GM21717 (cell line): ENCODE data around the gene RNF207.

Source experiments
- ATAC-seq: cut with Tn5 transposase; IDR thresholded peaks from one replicate; pipeline ENCODE4 v1.9.1; 2021; ENCODE audit warnings: mild to moderate bottlenecking, moderate library complexity; ENCODE audit not compliant: unreplicated experiment

Gene RNF207

DNA sequence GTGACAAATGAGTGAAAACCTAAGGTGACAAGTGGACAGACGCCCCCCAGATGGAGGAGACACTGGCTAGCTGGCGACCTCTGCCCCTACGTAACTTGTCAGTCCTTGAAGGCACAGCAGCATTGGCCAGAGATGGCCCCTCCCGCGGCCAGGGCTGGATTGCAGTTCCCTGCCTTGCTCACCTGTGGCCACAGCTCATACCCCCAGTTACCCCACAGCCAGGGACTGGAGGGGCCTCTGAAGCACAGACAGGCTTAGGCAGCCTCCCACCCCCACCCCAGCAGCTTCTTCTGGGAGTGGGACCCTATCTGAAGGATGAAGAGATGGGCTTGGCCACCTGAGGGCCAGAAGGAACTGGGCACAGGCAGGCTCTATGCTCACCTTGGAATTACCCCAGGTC lies 41.7 kb downstream of the RNF207 start:
- no peak for ATAC-seq

DNA sequence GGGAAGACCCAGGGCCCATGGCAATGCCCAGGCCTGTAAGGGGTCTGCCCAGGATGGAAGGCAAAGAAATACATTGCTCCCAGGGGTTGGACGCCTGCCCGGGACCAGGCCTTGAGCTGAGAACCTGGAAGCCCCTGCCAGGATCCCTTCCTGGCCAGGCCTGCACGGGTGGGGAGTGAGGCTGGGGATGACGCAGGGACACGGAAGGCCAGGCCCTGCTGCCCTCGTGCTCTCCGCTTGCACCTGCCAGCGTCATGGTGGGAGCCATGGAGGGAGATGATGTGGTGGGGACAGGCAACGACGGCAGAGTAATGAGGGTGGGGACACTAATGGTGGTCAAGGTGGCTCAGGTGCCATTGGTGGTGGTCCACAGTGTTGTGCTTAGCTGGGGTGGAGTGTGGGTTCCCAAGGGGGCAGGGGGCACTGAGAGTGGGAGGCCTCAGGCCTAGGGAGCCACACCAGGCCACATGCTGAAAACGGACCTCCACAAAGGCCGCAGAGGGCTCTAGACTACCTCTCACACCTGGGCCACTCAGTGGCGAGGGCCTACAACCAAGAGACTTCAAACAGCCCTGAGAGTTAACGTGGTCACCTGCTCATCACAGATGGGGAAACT lies 42.4 kb downstream of the RNF207 start:
- no peak for ATAC-seq

DNA sequence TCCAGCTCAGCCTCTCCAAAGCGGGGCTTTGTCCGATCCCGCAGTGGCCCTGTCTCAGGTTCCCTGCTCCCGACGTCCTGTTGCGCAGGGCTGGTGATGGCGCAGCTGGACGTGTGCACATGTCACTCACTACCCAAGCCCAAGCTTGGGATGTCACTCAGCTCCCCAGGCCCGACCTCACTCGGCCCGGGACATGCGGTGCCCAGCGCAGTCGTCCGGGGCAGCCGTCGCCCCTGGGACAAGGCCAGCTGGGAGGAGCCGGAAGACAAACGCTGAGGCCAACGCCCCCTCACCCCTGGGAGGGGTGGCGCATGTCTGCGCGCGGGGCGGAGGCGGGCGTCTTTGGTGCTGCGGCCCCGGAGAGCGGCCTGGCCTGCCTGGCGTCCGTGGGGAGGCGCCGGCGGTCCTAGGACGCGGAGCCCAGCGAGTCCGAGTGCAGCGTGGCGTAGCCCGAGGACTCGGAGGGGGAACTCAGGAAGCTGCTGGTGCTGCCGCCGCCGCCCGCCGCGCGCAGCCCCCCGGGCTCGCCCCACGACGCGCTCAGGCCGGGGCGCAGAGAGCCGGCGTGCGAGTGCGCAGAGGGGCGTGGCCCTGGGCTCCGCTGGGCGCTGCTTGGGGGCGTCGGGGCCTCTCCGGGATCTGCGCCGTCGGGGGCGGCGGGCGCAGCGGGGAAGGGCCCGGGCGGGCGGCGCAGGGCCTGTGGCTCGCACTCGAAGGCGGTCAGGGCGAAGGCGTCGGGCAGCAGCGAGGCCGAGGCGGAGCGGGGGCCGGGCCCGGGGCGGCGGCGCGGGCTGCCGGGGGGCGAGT lies 43.2 kb downstream of the RNF207 start:
- no peak for ATAC-seq

DNA sequence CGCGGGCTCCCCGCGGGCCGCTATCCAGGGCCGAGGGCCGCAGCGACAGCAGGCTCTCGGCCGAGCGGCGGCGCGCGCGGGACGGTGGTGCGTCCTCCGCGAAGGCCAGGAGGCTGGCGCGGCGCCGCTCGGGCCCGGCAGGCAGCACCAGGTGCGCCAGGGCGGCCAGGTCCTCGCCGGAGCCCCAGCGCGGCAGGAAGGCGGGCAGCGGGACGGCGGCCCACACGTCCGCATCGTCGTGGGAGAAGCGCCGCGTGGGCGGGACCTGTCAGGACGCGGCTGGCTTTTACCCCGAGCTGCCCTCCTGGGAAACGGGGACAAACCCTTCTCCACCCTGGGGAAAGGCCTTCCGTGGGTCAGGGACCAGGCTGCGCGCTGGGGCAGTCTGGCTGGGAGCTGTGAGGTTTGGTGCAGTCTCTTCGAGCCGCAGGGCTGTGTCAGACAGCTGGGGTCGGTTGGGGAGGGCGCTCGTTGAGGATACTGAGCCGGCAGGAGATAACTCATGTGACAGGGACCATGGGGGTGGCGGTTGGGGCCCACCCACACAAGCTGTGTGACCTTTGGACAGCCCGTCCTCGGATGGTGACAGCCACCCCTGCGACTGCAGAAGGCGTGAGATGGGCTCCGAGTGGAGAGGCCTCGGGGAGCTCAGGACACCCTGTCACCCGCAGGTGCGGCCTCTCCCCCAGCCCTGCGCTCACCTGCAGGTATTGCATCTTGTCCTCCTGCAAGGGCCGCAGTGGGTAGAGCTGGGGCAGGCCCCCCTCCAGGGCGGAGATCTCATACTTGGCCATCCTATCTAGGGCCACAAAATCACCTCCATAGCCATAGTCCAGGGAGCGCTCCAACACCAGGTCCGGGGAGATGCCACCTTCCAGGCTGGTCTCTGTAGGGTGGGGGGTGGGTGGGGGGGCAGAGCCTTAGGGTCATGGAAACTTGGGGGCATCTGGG lies 44.1 kb downstream of the RNF207 start:
- ATAC-seq = no peak

DNA sequence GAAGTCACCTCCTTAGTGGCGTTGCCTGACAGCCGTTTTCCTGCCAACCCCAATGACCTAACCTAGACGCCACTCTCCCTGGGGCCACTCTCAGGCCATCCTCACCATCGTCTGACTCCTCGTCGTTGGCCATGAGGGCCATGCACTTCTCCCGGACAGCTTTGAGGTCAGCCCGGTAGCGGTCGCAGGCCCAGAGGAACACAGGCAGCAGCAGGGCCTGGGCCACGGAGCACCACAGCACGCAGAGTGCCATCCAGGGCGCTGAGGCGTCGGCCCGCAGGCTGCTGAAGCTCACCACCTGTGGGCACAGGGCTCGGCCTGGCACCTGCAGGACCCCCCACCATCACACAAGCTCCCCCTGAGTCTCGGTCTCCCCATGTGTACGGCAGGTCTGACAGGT lies 45.3 kb downstream of the RNF207 start:
- ATAC-seq = no peak

DNA sequence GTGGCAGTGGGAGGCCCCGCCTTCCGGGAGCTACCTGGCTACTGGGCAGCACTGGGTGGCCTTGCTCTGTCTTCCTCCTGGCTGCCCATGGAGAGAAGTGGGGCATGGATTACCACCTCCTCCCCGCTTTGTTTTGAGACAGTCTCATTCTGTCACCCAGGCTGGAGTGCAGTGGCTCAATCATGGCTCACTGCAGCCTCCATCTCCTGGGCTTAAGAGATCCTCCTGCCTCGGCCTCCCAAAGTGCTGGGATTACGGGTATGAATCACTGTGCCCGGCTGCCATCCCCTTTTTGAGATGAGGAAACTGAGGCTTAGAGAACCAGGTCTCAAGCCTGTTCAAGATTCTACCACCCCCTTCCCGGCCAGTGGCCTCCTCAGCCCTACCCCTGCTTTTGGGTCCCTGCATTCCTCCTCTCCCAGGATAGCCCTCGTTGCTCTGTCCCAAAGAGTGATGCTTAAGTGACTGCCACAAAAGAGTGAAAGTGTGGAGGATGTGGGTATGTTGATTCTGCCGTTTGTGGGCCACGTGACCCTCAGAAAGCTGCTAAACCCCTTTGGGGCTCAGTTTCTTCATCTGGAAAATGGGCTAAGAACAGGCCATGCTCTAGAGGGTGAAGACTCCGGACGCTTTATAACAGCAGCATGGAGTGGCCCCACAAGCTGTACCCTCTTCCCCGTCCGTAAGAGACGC lies 45.9 kb downstream of the RNF207 start:
- no peak for ATAC-seq

DNA sequence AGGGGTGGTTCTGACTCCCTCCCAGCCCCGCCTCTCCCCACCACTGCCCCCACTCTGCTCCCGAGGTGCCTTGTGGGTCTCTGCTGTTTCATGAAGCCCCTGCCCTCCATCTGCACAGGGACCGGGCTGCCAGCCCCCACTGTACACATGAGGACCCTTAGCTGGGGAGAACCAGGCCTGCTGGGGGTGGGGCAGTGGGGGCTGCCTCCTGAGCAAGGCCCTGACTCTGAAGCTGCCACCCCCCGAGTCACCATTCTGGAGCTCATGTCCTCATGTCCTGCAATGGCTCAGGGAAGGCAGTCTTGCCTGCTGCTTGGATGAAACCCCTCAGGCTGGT lies 46.4 kb downstream of the RNF207 start:
- ATAC-seq = no peak

DNA sequence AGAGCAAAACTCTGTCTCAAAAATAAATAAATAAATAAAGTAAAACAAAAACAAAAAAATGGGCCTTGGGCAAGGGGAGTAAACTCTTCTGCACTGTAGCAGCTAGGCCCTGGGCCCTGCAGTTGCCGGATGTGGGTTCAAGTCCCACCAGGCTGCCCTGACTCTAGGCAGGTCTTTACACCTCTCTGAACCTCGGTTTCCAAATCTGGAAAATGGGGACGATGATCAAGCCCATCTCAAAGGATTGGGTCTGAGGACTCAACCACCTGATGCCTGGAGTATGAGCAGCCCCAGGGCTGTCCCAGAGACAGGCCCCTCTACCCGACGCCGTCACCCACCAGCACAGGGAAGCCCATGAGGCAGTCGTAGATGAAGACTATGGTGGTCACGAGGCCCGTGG lies 47.5 kb downstream of the RNF207 start:
- no peak for ATAC-seq

DNA sequence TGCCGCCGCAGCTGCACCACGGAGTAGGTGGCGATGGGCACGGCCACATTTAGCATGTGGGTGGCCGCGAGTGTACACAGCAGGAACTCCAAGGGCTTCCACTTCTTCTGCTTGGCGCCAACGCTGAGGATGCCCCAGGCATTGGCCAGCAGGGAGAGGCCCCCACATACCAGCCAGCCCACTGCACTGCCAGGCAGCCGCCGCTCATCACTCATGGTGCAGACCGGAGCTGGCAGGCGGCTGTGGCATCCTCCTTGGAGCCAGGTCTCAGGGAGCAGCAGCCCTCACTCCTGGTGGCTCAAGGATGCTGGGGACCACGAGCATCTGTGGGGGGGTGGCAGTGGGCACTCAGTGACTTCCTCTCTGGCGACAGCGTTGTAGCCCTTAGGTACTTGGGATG lies 48.8 kb downstream of the RNF207 start:
- ATAC-seq = no peak

DNA sequence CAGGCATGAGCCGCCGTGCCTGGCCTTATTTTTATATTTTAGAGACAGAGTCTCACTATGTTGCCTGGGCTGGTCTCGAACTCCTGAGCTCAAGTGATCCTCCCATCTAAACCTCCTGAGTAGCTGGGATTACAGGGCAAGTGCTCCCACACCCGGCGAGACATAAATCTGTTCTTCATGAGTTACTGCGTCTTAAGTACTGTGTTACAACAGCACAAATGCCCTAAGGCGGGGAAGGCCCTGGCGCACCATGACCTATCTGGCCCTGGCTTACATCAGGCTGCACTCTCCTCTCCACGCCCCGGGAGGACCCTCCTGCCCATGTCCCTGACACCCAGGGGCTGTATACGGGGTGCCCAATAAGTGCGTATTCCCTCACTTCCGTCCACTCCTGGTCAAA lies 50.7 kb downstream of the RNF207 start:
- no peak for ATAC-seq

DNA sequence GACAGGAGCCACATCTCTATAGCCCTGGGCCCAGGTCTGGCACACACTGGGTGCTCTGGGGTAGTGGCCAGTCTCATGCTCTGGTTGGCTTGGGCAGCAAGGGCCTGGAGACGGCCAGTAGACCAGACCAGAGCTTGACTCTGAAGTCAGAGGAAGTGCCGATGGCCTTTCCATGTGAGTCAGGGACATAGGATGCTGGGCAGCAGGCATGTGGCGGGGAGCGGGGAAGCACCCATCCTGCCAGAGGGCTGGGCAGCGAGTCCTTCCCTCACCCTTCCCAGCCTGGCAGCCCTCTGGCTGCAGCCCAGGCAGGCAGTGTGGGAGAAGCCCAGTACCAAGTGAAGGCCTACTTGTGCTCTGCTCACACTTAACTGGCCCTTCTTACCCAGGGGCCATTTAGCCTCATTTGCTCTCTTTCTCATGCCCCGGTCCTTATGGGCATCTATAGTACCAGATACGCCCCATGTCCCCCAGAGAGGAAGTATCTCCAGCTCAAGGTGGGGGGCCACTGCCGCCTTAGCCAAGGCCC lies 51.7 kb downstream of the RNF207 start:
- no peak for ATAC-seq

DNA sequence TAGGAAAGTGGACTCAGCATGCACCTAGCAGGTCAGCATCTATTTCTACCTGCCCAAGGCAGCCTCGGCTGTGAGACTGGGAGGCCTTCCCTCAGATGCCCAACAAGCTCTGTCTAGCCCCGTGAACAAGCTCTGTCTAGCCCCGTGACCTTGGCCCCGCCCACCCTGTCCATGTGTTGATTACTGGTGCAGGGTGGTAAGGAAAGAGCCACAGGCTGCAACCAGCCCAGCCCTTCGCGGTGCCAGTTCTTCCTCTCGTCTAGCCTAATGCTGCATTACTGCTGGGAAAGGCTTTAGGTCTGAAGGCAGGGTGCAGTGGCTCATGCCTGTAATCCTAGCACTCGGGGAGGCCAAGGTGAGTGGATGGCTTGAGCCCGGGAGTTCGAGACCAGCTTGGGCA lies 52.8 kb downstream of the RNF207 start:
- no peak for ATAC-seq

DNA sequence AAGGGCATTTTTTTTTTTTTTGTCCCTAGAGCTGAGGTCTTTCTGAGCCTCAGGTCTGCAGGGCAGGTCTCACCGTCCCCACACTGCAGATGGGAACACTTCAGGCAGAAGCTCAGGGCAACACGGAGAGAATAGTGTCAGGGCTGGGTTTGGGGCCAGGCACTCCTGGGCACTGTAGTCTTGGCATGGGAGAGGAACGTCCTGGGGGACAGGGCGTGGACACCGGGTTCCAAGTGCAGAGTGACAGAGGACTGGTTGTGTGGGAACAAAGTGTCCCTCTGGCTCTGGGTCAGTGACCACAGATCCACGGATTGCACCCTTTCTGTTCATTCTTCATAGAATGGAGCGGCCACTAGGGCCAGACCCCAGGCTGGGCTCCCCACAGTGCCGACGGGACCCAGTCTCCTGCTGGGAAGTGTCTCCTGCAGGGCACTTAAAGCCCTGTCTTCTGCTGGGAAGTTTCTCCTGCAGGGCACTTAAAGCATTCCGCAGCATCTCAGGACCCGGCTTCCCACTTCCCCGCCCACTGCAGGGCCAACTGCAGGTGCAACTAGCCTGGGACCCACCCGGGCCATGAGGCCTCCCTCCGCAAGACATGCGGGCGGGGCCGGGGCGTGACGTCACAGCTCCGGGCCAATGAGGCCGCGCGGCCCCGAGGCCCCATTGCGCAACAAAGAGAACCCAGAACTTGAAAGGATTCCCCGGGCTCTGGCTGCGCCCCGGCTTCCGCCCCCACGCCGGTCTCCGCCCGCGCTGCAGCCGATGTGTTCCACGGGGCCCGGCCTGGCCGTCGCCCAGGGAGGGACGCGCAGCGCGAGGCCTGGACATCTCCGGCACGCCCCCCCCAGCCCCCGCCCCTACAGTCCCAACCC lies 53.8 kb downstream of the RNF207 start:
- peak; percentile 43 for ATAC-seq

DNA sequence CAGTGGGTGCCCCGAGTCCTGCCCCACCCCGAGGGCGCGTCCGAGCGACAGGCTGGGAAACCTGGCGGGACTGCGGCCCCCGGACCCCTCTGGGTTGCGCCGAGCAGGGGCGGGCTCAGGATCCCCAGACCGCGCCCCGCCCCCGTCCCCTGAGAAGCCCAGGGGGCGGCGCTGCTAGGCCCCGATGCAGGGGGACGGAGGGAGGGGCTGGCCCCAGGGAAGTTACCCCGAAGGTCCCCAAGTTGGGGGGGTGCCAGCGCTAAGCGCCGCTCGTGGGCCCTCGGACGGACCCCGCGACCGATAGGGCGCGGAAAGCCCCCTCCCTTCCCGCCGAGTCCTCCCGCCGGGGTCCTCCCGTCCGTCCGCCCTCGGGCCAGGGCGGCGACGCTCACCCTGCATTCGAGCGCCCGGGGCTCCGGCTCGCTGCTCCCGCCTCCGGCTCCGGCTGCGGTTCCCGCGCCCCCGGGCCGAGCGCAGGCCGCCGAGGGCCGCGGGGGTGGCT lies 54.6 kb downstream of the RNF207 start:
- ATAC-seq = no peak

DNA sequence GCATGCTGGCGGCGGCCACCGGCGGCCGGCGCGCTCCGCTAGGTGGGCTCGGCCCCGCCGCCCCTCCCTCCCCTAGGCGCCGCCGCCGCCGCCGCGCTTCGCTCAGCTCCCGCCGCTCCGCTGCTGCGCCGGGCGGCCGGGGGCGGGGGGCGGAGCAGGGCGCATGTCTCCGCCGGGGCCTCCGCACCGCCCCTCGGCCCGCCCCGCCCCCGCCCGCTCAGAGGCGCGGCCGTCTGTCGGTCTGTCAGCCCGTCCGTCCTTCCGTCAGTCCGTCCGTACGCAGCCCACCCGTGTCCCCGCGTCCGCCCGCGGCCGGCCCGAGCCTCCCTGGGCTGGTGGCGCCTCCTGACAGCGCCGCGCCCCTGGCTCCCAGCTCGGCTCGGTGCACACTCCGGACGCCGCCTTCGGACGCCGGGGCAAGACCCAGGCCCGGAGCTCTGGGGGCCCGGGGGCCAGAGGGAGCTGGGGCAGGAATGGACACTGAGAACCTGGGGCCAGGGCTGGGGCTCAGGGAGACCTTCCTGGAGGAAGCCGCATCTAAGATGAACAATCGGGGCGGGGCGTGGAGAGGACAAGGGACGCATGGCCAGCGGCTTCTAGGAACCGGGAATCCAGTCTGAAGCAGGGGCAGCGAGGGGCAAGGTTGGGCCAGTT lies 55.2 kb downstream of the RNF207 start, which contains the start of gene GPR153:
Gene GPR153 (minus strand): TSS at position 138 of the 654 bp plus-strand sequence. CDS start 6,193 bp downstream, outside the sequence.
- no peak for ATAC-seq

DNA sequence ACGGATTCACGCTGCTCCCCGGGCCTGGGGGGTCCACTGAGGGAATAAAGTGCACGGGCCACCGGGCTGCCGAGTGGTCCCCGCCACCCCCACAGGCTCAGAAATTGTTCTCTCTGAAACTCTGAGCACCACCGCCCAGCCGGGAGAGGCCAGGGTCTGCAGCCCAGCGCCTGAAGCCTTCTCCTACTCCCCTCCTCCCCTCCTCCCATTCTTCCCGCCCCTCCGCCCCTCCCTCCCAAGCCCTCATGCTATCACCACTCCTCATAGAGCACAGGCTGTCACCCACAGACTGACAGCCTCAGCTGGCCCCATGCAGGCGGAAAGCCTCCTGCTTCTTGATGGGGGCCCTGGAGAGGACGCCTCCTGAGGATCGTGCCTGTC lies 55.7 kb downstream of the RNF207 start:
- no peak for ATAC-seq

DNA sequence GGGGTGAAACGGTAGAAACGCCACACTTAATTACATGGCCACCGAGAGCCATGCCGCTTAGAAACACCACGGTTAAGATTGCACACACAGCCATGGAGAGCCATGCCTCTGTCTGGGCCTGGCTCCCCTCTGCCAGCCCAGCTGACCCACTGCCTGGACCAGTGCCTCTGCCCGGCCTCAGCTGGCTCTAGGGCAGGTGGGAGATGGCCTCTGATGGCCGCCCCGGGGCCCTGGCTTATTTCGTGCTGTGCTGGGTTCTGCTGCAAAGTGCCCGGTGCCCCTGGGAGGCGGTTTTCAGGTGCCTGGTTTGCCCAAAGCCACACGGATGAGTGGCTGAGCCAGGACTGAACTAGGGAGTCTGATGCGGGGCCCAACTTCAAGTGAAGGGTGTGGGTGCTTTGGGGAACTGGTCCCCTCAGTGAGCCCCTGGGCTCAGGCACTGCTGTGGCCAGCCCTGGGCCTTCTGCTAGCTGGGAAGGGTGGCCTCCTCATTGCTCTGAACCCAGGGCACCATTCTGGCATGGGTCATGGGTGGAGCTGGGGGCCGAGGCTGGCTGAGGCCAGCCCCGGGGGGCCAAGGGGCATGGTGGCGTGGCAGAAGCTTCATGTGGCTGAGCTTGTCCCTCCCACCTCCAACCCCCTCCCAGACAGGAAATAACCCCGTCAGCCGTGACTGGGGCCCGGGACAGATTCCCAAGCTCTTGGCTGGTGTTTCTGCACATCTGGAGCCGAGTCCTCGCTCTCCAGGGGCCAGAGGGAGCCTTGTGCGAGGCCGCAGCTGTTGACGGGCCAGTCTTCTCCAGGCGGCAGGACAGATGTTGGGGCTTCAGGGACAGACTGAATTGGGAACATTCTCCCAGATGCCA lies 56.9 kb downstream of the RNF207 start:
- no peak for ATAC-seq

DNA sequence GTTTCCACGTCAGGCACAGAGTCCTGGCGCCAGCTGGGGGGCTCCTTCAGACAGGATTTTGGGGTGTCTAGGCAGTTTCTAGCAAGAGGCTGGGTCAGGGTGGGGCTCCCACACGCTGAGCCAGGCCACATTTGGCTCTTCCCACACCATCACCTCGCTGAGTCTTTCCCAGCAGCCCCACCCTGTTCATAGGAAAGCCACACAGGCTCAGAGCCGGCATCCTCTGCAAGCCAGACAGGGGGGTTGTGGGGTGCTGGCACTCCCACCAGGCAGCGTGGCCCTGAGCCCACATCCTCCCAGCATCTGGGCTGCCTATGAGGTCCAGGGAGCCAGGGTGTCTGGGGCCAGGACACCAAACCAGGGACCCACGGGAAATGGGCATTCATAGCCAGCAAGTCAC lies 57.8 kb downstream of the RNF207 start:
- no peak for ATAC-seq
